Immature natural killer cell (primary cell): ENCODE data around the gene FAM3C. TPM values are rescaled to one million over a fixed set of nuclear protein-coding genes. Genes with fewer than 3 reads are reported as not detected.

Experiments used
- DNase-seq, 3 donors: peaks; one replicate each; pipeline ENCODE4 v3.0.0; 2022; ENCODE audit warnings: mixed read lengths in 1 of 3
- H3K27ac Mint-ChIP-seq, 6 donors: one replicate each; pipeline ENCODE4 v1.8.0; 2020; ENCODE audit warnings: mixed read lengths in 6 of 6, mild to moderate bottlenecking in 5 of 6, inconsistent platforms in 4 of 6, moderate library complexity in 3 of 6
- H3K27me3 Mint-ChIP-seq, 3 donors: one replicate each; pipeline ENCODE4 v1.8.0; 2020 to 2021; ENCODE audit warnings: low read depth in 3 of 3, mild to moderate bottlenecking in 3 of 3, mixed read lengths in 3 of 3, moderate library complexity in 3 of 3, inconsistent platforms in 1 of 3
- H3K36me3 Mint-ChIP-seq, 3 donors: one replicate each; pipeline ENCODE4 v1.8.0; 2020; ENCODE audit warnings: mixed read lengths in 3 of 3, inconsistent platforms in 2 of 3, mild to moderate bottlenecking in 2 of 3
- H3K4me1 Mint-ChIP-seq, 2 donors: one replicate each; pipeline ENCODE4 v1.8.0; 2020; ENCODE audit warnings: inconsistent platforms in 2 of 2, mild to moderate bottlenecking in 2 of 2, mixed read lengths in 2 of 2, moderate library complexity in 1 of 2
- H3K4me3 Mint-ChIP-seq, 5 donors: one replicate each; pipeline ENCODE4 v1.8.0; 2020; ENCODE audit warnings: mild to moderate bottlenecking in 5 of 5, mixed read lengths in 5 of 5, inconsistent platforms in 3 of 5, moderate library complexity in 3 of 5
- H3K9me3 Mint-ChIP-seq, 6 donors: one replicate each; pipeline ENCODE4 v1.8.0; 2020; ENCODE audit warnings: mild to moderate bottlenecking in 6 of 6, mixed read lengths in 6 of 6, inconsistent platforms in 4 of 6, moderate library complexity in 3 of 6
- polyA plus RNA-seq, 3 donors: library from polyadenylated mRNA; unstranded; fragments of 300-500 nt; fragmentation: Illumina TruSeq; gene quantifications; one replicate each; pipeline ENCODE4 v1.2.3, GENCODE V29; 2021

Gene FAM3C
- polyA plus RNA-seq, 3 donors from 2014 or later = 34.5 to 49.4 (median 48.1) TPM

- no peaks in the 10 kb centered on the region for H3K9me3 Mint-ChIP-seq
- H3K4me1 Mint-ChIP-seq = peaks cover 0 to 14% of the 10 kb centered on the region in 2 donors
- no peaks in the 10 kb centered on the region for H3K27me3 Mint-ChIP-seq
- no peak overlapping the region for H3K4me3 Mint-ChIP-seq
- peaks cover 5 to 23% (median 20%) of the 10 kb centered on the region in 3 donors for H3K36me3 Mint-ChIP-seq
- no peak for DNase-seq
- H3K27ac Mint-ChIP-seq = no peak overlapping the region
These were observed 43.8 kb downstream of the FAM3C start for GRCh38 chr7:121352323-121352722.

GRCh38 chr7:121351682-121352081 is 44.4 kb downstream of the FAM3C start:
- peaks cover 0 to 14% of the 10 kb centered on the region in 2 donors for H3K4me1 Mint-ChIP-seq
- no peak overlapping the region for H3K27ac Mint-ChIP-seq
- DNase-seq = no peak
- peaks cover 7 to 24% (median 20%) of the 10 kb centered on the region in 3 donors for H3K36me3 Mint-ChIP-seq
- H3K4me3 Mint-ChIP-seq = no peak overlapping the region
- no peaks in the 10 kb centered on the region for H3K9me3 Mint-ChIP-seq
- no peaks in the 10 kb centered on the region for H3K27me3 Mint-ChIP-seq

GRCh38 chr7:121344497-121344896 is 51.6 kb downstream of the FAM3C start:
- Mint-ChIP-seq H3K4me1 (no peaks in the 10 kb centered on the region), H3K36me3 (peaks cover 18 to 22% (median 18%) of the 10 kb centered on the region in 3 donors), H3K4me3 (no peak overlapping the region), H3K27me3 (no peaks in the 10 kb centered on the region), H3K27ac (no peak overlapping the region), H3K9me3 (no peaks in the 10 kb centered on the region)
- DNase-seq = no peak

GRCh38 chr7:121344093-121344492 is 52.0 kb downstream of the FAM3C start:
- no peaks in the 10 kb centered on the region for H3K27me3 Mint-ChIP-seq
- no peaks in the 10 kb centered on the region for H3K9me3 Mint-ChIP-seq
- H3K36me3 Mint-ChIP-seq = peaks cover 18 to 26% (median 18%) of the 10 kb centered on the region in 3 donors
- H3K4me3 Mint-ChIP-seq = no peak overlapping the region
- DNase-seq = no peak
- no peak overlapping the region for H3K27ac Mint-ChIP-seq
- H3K4me1 Mint-ChIP-seq = peaks cover 3% of the 10 kb centered on the region in 2 donors

- Mint-ChIP-seq H3K4me1 (peaks cover 8 to 11% of the 10 kb centered on the region in 2 donors), H3K4me3 (no peak overlapping the region), H3K27me3 (peaks cover 0 to 2% (median 0%) of the 10 kb centered on the region in 3 donors), H3K27ac (no peak overlapping the region), H3K9me3 (no peaks in the 10 kb centered on the region), H3K36me3 (peaks cover 18 to 30% (median 18%) of the 10 kb centered on the region in 3 donors)
- no peak for DNase-seq
These were observed 52.8 kb downstream of the FAM3C start for GRCh38 chr7:121343302-121343701.

- Mint-ChIP-seq H3K9me3 (no peaks in the 10 kb centered on the region), H3K4me1 (peaks cover 10 to 14% of the 10 kb centered on the region in 2 donors), H3K4me3 (no peak overlapping the region), H3K27me3 (peaks cover 0 to 2% (median 0%) of the 10 kb centered on the region in 3 donors), H3K36me3 (peaks cover 18 to 30% (median 18%) of the 10 kb centered on the region in 3 donors), H3K27ac (no peak overlapping the region)
- no peak for DNase-seq
These were observed 53.5 kb downstream of the FAM3C start for GRCh38 chr7:121342631-121343030.

- Mint-ChIP-seq H3K27ac (no peak overlapping the region), H3K9me3 (no peaks in the 10 kb centered on the region), H3K27me3 (peaks cover 0 to 2% (median 0%) of the 10 kb centered on the region in 3 donors), H3K36me3 (peaks cover 11 to 24% (median 12%) of the 10 kb centered on the region in 3 donors), H3K4me1 (peaks cover 10 to 14% of the 10 kb centered on the region in 2 donors), H3K4me3 (no peak overlapping the region)
- DNase-seq = no peak
These were observed 54.2 kb downstream of the FAM3C start for GRCh38 chr7:121341933-121342332.

GRCh38 chr7:121339082-121339481 is 57.0 kb downstream of the FAM3C start:
- Mint-ChIP-seq H3K4me3 (no peak overlapping the region), H3K9me3 (no peaks in the 10 kb centered on the region), H3K4me1 (peaks cover 10 to 14% of the 10 kb centered on the region in 2 donors), H3K27me3 (peaks cover 0 to 6% (median 2%) of the 10 kb centered on the region in 3 donors), H3K27ac (peak overlapping the region in 1 of 6 donors; percentile 33), H3K36me3 (peaks cover 6 to 20% (median 7%) of the 10 kb centered on the region in 3 donors)
- DNase-seq = no peak

GRCh38 chr7:121337398-121337797 is 58.7 kb downstream of the FAM3C start:
- Mint-ChIP-seq H3K4me1 (peaks cover 10 to 14% of the 10 kb centered on the region in 2 donors), H3K27ac (no peak overlapping the region)

GRCh38 chr7:121336579-121336978 is 59.5 kb downstream of the FAM3C start:
- H3K4me1 Mint-ChIP-seq = peaks cover 10 to 14% of the 10 kb centered on the region in 2 donors
- no peaks in the 10 kb centered on the region for H3K9me3 Mint-ChIP-seq
- DNase-seq = no peak
- peaks cover 2 to 9% (median 4%) of the 10 kb centered on the region in 3 donors for H3K27me3 Mint-ChIP-seq
- no peak overlapping the region for H3K27ac Mint-ChIP-seq
- H3K36me3 Mint-ChIP-seq = peaks cover 0 to 8% (median 0%) of the 10 kb centered on the region in 3 donors
- H3K4me3 Mint-ChIP-seq = no peak overlapping the region

More at GRCh38 chr7:121337398-121337797, 58.7 kb downstream of the FAM3C start:
- no peaks in the 10 kb centered on the region for H3K9me3 Mint-ChIP-seq
- DNase-seq = no peak
- H3K4me3 Mint-ChIP-seq = no peak overlapping the region
- peaks cover 0 to 6% (median 2%) of the 10 kb centered on the region in 3 donors for H3K27me3 Mint-ChIP-seq
- peaks cover 3 to 15% (median 5%) of the 10 kb centered on the region in 3 donors for H3K36me3 Mint-ChIP-seq

GRCh38 chr7:121334875-121335648 is 61.0 kb downstream of the FAM3C start:
- no peak for DNase-seq
- H3K27me3 Mint-ChIP-seq = peaks cover 2 to 14% (median 13%) of the 10 kb centered on the region in 3 donors
- no peak overlapping the region for H3K4me3 Mint-ChIP-seq
- peaks cover 15 to 19% of the 10 kb centered on the region in 2 donors for H3K4me1 Mint-ChIP-seq
- no peak overlapping the region for H3K27ac Mint-ChIP-seq
- no peaks in the 10 kb centered on the region for H3K9me3 Mint-ChIP-seq
- peaks cover 0 to 8% (median 0%) of the 10 kb centered on the region in 3 donors for H3K36me3 Mint-ChIP-seq

- DNase-seq = no peak
- H3K27ac Mint-ChIP-seq = no peak overlapping the region
- peaks cover 21 to 25% of the 10 kb centered on the region in 2 donors for H3K4me1 Mint-ChIP-seq
- peaks cover 0 to 7% (median 0%) of the 10 kb centered on the region in 3 donors for H3K36me3 Mint-ChIP-seq
- H3K27me3 Mint-ChIP-seq = peaks cover 7 to 19% (median 14%) of the 10 kb centered on the region in 3 donors
- H3K9me3 Mint-ChIP-seq = no peaks in the 10 kb centered on the region
- no peak overlapping the region for H3K4me3 Mint-ChIP-seq
These were observed 61.7 kb downstream of the FAM3C start for GRCh38 chr7:121334376-121334775.

- Mint-ChIP-seq H3K27ac (no peak overlapping the region), H3K4me1 (peaks cover 11 to 15% of the 10 kb centered on the region in 2 donors), H3K27me3 (peaks cover 14 to 35% (median 15%) of the 10 kb centered on the region in 3 donors), H3K9me3 (no peaks in the 10 kb centered on the region), H3K4me3 (peak overlapping the region in 1 of 5 donors; percentile 4), H3K36me3 (peaks cover 0 to 4% (median 0%) of the 10 kb centered on the region in 3 donors)
- DNase-seq = no peak
These were observed 64.5 kb downstream of the FAM3C start for GRCh38 chr7:121331574-121331973.

- Mint-ChIP-seq H3K27ac (no peak overlapping the region), H3K27me3 (peaks cover 14 to 35% (median 15%) of the 10 kb centered on the region in 3 donors), H3K4me3 (peak overlapping the region in 1 of 5 donors; percentile 4), H3K9me3 (no peaks in the 10 kb centered on the region), H3K4me1 (peaks cover 11 to 15% of the 10 kb centered on the region in 2 donors), H3K36me3 (peaks cover 0 to 4% (median 0%) of the 10 kb centered on the region in 3 donors)
- no peak for DNase-seq
These were observed 65.1 kb downstream of the FAM3C start for GRCh38 chr7:121331048-121331447.
